Inflammatory macrophage (primary cell): ENCODE data around the gene VSIG10L.
A peak's percentile ranks its signal among the peaks of the same experiment; 100 is the strongest.

ENCODE experiments used
- DNase-seq, 2 donors: peaks; one replicate each; pipeline ENCODE4 v3.0.0-alpha.2; 2020 to 2022
- total RNA-seq, 18 experiments: gene quantifications; one replicate each; lab custom pipeline; 2026; ENCODE audit warnings: mixed read lengths in 6 of 18, inconsistent platforms in 2 of 18; lab: John Stamatoyannopoulos, UW

Gene VSIG10L
- 0.89 to 2.7 (median 1.8) reads per million in 18 experiments for total RNA-seq

DNA sequence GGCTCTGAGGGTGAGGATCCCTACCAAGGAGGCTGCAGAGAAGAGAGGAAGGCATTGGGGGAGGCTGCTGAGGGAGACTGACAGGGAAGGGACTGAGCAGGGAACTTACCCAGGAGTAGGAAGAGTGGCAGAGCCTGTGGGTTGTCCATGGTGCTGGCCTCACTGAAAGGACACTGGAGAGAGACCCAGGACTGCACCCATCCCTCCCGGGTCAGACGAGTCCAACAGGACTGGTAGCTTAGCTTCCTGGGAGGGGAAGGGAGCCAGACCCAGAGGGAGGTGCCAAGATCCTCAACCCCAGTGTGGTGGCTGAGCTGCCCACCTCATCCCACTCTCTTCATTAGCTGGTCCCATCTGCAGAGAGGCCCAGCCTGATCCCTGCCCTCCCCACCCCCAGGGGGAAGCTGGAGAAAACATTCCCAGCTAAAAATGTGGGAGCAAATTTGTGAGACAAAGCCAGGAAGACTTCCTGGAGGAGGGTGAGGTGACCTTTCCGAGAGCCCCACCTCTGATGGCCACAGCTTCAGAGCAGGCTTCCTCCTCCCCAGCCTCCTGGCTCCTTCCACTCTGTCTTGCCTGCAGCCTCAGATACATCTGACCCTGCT lies at the start of gene VSIG10L:
VSIG10L (minus strand) TSS at position 164 of the 605 bp plus-strand sequence; CDS start at position 149, 15 bp downstream.
- DNase-seq: no peak

DNA sequence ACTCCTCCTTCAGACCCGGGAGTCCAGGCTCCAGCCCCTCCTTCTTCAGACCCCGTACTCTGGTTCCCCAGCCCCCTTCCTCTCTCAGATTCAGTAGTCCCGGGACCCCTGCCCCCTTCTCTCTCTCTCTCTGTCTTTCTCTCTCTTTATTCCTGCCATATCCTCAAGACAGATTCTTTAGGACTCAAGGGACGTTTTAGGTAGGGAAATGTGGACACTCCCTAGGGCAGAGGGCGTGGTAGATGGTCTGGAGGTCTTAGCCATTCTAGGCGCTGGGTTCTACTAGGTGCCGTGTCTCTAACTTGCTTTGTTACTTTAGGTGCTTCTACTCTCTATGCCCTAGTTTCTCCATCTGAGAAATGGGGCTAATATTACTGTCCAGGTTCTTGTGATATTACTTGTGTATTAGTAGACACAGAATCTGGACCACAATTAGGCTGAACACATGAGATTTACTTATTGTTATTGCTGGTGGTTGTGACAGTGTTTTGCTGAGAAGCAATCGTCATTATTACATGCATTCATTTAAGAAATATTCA lies 49.2 kb upstream of the VSIG10L start:
- no peak for DNase-seq

DNA sequence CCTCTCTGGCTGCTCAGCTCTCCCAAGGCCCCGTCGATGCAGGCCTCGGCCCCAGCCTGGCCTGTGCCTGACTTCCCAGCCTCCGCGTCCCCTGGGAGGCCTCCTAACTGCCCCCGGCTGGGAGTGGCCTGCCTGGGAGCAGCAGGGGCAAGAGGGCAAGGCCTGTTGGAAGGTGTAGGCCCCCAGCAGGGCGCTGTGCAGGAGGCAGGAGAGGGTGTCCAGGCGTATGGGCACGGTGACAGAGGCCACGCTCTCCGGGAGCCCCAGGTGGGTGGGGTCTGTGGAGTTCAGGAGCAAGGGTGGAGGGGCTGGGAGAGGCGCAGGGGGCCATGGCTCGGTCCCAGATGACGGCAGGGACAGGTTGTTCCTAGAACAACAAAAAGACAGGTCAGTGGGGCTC lies 47.2 kb upstream of the VSIG10L start:
- no peak for DNase-seq

DNA sequence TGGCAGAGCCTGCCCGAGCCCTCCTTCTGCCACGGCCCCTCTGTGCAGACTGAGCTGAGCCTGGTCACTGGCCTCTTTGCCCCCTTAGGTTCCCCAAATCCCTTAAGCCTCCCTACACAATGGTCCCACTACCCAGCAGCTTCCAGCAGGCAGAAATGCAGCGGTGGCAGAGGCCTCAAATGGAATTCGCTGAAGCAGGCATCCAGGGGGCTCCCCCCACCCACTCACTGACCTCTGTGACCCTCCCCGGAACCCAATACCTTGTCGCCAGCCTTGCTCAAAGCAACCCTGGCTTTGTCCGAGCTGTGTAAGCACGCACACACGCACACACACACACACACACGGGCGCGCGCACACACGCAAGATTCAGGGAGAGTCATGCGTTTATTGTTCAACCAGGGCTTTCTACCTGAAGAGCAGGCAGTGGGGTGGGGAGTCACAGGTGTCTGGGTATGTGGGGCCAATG lies 46.0 kb upstream of the VSIG10L start, which contains the start of gene LIM2:
LIM2 (minus strand) TSS at position 51 of the 466 bp plus-strand sequence. CDS start 531 bp downstream, outside the sequence.
- no peak for DNase-seq

DNA sequence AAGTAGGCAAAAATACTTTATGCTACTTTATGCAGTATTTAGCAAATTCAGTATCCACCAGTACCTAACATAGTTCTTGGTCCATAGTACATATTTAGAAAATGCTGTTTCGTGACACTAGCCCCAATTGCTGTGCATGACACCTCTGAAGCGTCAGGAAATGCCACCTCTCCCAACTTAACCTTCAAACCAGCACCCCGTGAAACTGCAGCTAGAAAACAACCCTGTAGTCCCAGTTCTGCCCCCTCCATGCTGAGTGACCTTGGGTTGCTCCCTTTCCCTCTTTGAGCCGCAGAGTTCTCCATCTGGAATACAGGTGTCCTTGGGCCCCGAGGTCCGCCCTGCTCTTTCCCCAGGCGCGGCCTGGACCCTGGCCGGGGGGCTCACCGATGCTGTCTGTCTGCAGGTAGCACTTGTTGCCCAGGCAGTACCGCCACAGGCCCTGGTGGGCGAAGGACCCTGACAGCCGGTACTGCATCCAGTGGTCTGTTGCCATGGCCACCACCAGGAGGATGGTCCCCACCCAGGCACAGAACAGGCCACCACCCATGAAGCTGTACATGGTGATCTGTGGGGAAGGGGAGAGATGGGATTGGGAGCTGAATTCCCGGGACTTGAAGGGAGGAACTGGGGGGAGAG lies 45.1 kb upstream of the VSIG10L start:
- no peak for DNase-seq

DNA sequence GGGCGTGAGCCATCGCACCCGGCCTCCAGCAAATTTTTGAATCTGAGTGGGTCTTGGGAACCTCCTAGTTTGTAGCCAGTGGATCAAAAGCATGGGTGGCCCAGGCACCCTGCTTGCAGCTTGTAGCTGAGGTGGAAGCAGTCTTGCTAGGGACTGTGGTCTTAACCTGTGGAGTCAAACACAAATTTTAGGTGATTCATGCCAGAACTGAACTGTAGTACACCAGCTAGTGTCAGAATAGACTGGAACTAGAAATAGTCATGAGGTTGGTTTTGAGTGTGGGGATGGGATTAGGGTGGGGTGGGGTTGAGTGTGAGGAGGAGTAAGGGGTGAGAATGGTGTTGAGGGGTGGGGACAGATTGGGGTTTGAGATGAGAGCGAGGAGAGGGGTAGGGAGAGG lies 40.1 kb upstream of the VSIG10L start:
- no peak for DNase-seq

DNA sequence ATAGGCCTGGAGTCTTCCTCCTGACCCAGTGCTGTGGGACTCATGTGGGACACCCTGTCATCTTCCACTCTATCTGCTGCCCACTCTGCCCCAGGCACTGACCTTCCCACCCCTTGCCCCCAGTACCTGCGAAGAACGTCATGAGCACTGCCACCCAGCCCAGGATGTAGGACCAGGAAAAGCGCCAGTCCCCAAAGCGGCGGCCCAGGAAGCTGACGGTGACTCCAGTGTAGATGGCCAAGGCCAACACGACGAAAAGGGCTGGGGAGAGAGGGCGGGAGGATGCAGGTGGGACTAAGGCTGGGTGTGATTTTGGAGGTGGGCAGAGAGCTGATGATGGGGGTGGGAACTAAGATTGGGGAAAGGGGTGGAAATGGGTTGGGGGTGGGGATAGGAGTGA lies 38.4 kb upstream of the VSIG10L start:
- DNase-seq: no peak

DNA sequence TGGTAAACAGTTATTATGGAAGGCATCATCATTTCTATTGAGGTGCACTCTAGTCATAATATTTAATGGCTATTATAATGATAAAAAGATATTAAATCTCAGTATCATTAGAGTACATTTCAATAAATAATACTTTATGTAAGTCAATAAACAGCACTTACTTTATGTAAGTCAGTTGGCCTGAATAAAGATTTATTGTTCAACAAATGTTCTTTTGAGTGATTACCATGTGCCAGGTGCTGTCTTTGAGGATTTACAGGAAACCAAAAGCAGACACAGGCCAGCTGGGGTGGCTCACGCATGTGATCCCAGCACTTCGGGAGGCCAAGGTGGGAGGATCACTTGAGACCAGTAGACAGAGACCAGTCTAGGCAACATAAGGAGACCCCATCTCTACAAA lies 35.5 kb upstream of the VSIG10L start:
- no peak for DNase-seq

DNA sequence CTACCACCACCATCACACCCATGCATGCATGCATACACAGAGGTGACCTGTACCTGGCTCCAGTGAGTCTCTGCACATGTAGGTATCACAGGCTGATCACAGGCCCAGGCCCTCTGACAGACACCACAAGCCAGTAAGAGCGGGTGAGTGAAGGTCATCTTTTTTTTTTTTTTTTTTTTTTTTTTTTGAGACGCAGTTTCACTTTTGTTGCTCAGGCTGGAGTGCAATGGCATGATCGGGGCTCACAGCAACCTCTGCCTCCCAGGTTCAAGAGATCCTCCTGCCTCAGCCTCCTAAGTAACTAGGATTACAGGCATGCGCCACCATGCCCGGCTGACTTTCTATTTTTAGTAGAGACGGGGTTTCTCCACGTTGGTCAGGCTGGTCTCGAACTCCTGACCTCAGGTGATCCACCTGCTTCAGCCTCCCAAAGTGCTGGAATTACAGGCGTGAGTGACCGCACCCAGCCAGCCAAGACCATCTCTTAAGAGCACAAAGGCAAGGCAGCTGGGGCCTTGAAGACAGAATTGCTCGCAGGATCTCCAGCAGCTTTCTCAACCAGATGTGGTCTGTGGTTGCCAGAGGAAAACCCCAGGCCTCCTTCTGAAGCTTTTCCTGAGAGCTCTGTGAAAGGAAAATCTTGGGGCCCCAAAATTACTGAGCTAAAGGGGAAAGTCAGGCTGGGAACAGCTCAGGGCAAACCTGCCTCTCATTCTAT lies 33.7 kb upstream of the VSIG10L start:
- DNase-seq: no peak

DNA sequence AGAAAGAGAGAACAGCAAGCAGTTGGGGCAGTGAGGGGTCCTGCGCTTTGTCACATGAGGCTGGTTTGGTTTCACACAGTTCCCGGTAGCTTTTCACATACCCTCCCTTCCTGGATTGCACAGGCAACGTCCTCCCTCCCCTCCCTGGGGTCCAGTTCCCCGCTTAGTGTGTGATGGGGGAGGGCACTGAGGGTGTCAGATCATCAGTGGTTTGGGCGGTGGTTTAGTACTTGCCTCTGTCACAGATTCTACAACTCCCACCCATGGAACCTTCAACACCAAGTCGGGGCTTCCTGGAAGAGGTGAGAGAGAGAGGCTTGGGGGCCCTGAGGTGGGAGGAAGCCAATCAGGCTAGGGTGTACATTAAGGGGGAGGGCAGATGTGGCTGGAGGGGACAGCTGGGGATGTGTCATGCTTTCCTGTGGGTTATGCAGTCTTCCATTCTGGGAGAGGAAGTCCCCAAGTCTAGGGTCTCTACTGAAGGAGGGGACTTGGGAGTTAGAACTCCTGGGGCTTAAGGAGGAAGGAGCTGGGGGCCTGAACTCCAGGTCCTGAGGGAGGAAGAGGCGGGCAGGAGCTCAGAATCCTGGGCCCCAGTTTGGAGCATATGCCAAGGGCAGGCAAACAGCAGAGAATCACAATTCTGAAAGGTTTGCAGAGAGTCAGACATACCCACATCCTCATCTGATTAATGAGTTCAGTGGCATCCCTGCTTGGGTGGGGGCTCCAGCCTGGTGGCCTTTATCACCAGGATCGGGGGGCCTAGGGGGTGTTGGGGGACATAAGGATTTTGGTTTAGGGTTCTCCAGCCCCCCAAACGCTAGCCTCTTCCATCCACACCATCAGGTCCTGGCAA lies 30.9 kb upstream of the VSIG10L start, which contains the start of gene NKG7:
NKG7 (minus strand) TSS at position 6 of the 856 bp plus-strand sequence. CDS start 119 bp downstream, outside the sequence.
- DNase-seq: peak in 1 of 2 donors; percentile 3

DNA sequence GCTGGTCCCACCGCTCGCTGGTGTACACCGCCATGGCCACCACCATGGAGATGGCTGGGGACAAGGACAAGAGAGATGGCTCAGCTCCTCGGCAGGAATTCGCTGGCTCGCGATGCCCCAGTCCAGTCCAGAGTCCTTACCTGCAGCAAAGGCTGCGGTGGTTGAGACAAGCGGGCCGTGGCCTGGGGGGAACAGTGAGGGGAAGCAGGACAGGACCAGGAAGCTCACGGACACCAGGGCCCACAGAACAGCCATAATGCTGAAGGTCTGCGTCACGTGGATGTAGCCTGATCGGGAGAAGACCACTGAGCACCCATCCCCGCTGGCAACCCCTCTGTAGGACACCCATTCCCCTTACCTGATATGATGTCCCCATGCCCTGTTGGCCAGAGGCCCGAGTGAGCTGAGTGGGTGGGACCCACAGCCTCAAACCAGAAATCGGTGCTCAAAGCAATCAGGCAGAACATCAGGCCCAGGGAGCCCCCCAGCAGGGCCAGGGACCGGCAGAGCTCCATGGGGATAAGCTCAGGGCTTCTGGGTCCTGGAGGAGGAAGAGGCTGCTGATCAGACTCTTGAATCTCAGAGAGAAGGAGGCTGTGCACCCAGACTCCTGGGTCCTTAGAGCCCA lies 30.2 kb upstream of the VSIG10L start:
- no peak for DNase-seq

DNA sequence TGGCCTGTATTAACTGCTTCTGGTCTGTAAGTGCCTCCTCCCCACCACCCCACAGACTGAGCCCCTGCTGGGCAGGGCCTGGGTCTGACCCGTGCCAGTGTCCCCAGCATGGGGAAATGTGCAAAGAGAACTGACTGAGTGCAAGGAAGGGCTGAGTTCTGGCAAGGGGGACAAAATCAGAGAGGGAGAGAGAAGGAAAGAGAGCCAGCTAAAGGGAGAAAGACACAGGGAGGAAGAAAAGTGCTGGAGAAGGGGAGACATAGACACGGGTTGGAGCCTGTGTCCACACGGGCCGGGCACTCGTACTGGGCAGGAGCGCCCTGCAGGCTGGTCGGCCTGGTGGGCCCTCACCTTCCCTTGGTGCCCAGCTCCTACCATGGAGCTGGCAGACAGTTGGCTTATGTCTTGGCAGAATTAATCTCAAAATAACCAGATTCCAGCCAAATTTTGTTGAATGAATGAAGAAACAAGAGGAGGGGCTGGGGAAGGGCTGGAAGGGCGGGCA lies 29.3 kb upstream of the VSIG10L start:
- no peak for DNase-seq

DNA sequence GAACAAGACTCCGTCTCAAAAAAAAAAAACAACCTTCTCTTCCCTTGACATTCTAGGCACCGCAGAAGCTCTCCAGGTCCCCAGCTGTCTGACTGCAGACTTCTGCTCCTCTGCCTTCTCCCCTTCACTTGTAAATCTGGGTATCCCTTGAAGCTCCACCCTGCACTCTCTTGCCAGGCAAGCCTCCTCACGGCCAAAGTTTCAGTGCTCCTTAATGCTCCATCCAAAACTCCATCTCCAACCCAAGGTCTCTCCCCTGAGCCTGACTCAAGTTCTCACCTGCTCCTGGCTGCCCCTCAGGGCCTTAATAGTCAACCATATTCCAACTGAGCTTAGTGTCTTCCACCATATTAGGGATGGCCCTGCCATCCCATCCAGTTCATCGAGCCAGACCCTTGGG lies 28.3 kb upstream of the VSIG10L start:
- no peak for DNase-seq

DNA sequence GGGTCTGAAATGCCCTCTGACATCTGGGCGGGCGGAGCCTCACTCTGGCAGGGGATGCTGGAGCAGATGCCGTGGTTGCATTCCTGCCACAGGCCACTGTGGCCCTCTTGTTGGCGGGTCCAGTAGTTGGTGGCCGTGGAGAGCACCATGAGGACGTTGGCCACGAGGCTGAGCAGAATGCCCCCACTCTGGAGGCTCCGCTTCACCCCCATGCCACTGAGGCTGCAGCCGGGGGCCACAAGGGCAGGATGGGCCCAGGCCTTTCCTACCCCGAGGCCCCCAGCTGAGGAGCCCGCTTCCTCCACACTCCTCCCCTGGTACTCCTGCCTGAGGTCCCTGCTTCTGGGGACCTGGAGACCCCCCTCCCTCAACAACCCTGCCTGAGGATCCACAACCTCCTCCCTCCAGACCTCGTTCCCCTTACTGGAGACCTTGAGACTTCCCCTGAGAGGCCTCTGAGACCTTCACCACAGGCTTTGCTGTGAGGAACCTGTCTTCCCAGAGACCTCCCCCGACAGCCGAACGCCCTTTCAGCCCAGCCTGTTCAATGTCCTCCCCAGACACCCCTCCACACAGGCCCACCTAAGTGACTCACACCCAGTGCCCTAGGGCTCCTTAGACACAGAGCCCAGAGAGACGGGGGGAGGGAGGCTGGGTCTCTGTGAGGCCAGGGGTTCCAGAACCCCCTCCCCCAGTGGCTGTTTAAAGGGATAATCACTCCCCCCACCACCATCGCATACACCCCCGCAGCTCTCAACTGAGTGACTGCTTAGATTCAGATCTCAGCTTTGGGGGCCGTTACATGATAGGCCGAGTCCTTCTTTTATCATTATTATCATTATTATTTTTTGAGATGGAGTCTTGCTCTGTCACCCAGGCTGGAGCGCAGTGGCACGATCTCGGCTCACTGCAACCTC lies 26.7 kb upstream of the VSIG10L start, which contains the start of gene CLDND2:
CLDND2 (minus strand) TSS at position 638 of the 917 bp plus-strand sequence; CDS start at position 212, 426 bp downstream.
- peak in 1 of 2 donors; percentile 6 for DNase-seq

DNA sequence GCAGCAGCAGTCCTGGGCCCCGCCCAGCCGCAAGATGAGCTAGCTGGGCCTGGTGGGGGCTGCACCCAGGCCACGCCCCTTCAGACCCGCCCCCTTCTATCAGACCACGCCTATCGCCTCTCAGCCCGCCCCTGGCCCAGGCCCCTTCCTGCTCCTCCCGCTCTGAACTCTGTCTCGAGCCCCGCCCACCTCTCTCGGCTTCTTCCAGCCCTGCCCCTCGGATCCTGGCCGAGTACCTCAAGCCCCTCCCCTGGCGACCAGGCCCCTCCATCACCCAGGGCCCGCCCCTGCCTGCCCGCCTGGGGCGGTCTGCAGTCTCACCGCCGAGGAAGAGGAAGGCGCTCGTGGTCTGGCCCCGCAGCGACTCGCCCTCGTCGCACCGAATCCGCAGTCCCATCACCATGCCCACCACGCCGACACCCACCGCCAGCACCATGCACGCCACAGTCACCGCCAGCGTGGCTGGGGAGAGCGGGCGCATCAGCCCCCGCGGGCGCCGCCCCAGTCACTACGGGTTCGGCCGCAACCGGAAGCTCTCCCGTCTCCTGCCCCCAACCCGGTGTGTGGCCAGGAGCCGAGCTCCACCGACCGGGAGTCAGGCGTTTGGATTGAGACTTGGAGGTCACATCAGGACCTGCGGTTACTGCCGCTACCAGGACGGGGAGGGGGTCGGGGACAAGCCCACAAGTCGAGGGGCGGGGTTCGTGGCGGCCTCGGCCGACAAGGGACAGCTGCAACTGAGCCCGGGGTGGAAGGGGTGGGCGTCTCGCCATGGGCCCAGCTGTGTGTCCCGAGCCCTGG lies 25.8 kb upstream of the VSIG10L start:
- DNase-seq: peak; percentile 98

DNA sequence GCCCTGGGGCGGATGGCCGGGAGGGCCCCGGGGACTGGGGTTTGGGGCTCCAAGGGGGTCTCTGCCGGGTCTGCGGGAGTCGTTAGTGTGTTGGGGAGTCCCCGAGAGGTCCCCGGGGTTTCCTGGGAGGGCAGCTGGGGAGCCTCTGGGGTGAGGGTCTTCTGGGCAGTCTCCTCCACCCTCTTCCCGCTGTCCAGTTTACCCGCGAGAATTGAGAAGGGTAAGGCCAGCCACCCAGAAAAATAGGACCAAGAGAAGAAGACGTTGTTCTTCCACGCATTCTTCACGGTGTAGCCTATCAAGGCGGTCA lies 25.3 kb upstream of the VSIG10L start:
- no peak for DNase-seq

DNA sequence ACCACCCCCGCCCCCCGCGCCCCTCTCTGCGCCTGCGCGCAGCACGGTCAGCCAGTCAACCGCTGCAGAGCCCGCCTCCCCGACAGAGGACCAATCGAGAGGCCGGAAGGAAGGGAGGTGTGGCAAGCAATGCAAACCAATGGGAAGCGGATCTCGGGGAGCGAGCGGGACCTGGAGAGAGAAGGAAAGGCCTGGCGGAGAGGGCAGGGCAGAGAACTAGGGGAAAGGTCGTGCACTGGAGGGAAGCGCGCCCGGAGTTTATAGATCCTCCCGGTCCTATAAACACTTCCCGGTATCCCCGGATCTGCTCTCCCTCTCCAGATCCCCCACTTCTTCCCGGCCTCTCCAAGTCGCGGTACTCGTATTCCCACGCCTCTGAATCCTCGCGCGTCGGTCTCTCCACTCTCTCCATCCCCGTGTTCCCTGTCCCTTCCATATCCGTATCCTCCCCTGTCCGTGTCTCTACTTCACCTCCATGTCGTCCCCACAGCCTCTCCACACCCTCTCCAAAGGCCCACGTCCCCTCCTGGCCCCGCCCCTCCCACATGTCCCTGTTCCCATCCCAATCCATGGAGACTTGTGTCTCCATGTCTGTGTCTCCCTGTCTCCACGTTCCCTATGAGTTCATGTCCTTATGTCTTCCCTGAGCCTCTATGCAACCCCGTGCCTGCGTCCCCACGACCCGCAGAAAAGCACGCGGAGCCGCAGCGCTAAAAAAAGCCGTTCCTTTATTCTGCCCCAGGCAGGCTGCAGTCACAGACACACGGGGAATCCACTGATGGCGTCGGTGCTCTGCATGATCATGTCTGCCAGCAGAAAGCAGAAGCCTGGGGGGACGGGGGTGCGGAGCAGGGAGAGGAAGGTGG lies 24.7 kb upstream of the VSIG10L start:
- DNase-seq: peak; percentile 97 to 98

DNA sequence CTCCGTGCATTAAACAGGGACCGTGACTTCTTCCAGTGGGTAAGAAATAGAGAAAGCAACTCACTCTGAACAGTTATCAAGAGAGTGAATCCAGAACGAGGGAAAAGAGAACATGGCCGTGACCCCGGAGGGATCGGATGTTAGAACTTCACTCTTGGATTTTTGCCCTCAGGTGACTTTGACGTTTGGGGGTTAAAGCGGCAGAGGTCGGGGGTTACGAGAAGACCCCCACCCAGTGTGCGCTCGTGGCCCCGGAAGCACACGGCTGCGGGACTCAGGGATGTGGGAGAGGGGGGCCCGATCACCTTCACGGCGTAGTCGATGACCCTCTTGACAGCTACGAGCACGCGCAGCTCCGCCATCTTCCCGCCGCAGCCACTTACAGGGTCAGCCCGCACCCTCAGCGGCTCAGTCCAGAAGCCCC lies 24.0 kb upstream of the VSIG10L start, which contains the start of gene ETFB:
ETFB (minus strand) TSS at position 424 of the 424 bp plus-strand sequence; CDS start at position 362, 62 bp downstream.
- DNase-seq: no peak
